PFSK-1 (cell line): ENCODE results near the gene GSTM2.

ENCODE experiments used
- SIN3A ChIP-seq: IDR thresholded peaks from 2 replicates; pipeline ENCODE4 v1.6.1; 2012; ENCODE audit warnings: mild to moderate bottlenecking, low read length, moderate library complexity, borderline replicate concordance; ENCODE audit not compliant: insufficient read depth
- TAF1 ChIP-seq: IDR thresholded peaks from 2 replicates; pipeline ENCODE4 v1.6.1; 2012; ENCODE audit warnings: low read length, control low read depth, borderline replicate concordance; ENCODE audit not compliant: insufficient read depth

DNA sequence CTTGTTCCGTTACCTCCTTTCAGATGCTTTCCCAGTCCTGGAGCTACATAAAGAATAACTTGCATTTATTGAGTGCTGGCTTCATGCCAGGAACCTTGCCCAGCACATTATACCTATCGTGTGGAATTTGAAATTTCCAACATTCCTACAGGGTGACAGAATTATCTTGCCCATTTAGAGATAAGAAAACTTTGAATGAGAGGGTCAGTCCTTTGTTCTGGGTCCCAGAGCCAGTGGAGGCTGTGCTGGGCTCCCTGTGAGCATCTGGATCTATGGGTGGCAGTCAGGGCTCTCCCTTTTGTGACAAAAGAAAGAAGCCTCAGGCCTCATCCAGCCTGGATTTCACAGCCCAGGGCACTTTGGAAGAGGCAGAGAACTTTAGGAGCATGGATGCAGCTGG is 8.7 kb upstream of the GSTM2 start:
- TF ChIP-seq SIN3A (no peak), TAF1 (no peak)
